Sigmoid colon (tissue), 7 donors: ENCODE results near the gene CCSER1. TPM values are rescaled to one million over a fixed set of nuclear protein-coding genes. Genes with fewer than 3 reads are reported as not detected.

Experiments
- DNase-seq: peaks from one replicate; pipeline ENCODE4 v3.0.0-alpha.2; 2019
- H3K27ac ChIP-seq, 4 donors: fragments of 200-600 bp; sonication (generic); one replicate each; pipeline ENCODE4 v1.5.1; 2016 to 2019; ENCODE audit warnings: mild to moderate bottlenecking in 1 of 4
- H3K27me3 ChIP-seq, 3 donors: fragments of 200-600 bp; sonication (generic); one replicate each; pipeline ENCODE4 v1.5.1; 2019; ENCODE audit warnings: mild to moderate bottlenecking in 1 of 3
- H3K36me3 ChIP-seq, 4 donors: fragments of 200-600 bp; sonication (generic); one replicate each; pipeline ENCODE4 v1.5.1; 2016 to 2019
- H3K4me1 ChIP-seq, 4 donors: fragments of 200-600 bp; sonication (generic); one replicate each; pipeline ENCODE4 v1.5.1; 2017 to 2019
- H3K4me3 ChIP-seq, 4 donors: fragments of 200-600 bp; sonication (generic); one replicate each; pipeline ENCODE4 v1.5.1; 2017 to 2019; ENCODE audit warnings: mild to moderate bottlenecking in 2 of 4, moderate library complexity in 1 of 4
- H3K9me3 ChIP-seq, 4 donors: fragments of 200-600 bp in 3 of 4; sonication (generic) in 3 of 4; one replicate each; pipeline versions ENCODE4 v1.5.1 to v1.6.1; 2013 to 2019
- EP300 ChIP-seq, 4 donors: sonication (generic); formaldehyde crosslinking; IDR thresholded peaks; one replicate each; pipeline ENCODE4 v1.6.1; 2017; ENCODE audit warnings: antibody characterized with exemption in 4 of 4
- POLR2A ChIP-seq, 2 donors: fragments of 450-650 bp; IDR thresholded peaks; one replicate each; pipeline ENCODE4 v1.6.1; 2016; ENCODE audit warnings: antibody characterized with exemption in 2 of 2, mild to moderate bottlenecking in 2 of 2, moderate library complexity in 2 of 2
- POLR2AphosphoS5 ChIP-seq, 4 donors: sonication (generic); formaldehyde crosslinking; IDR thresholded peaks; one replicate each; pipeline ENCODE4 v1.6.1; 2017; ENCODE audit warnings: antibody characterized with exemption in 4 of 4
- WGBS, 2 donors: extraction: QIAGEN DNeasy Blood & Tissue Kit; methylation state at CpG; one replicate each; pipeline ENCODE4 v1.1.7; 2013; 5-methylcytosine and 5-hydroxymethylcytosine counted together
- intact Hi-C: fragments of 100-400 bp; cut with DNase I; formaldehyde crosslinking; loops from one replicate; pipeline ENCODE4 v1.15.1; 2023
- polyA plus RNA-seq, 3 donors: library from polyadenylated mRNA; stranded (reverse); fragments of 200-250 nt; gene quantifications; one replicate each; pipeline ENCODE4 v1.2.3, GENCODE V29; 2013
- total RNA-seq, 4 donors: library from RNA; depleted of rRNA; stranded (reverse); fragments of >200 nt; gene quantifications; one replicate each; pipeline ENCODE4 v1.1.0, GENCODE V29; 2016
- TF ChIP-seq, protein P1 (sequence below), 4 experiments: fragments of 450-650 bp in 3 of 4; fragments of 200-600 bp in 1 of 4; IDR thresholded peaks; one replicate each; pipeline ENCODE4 v1.5.1; 2016 to 2019; ENCODE audit warnings: antibody characterized with exemption in 4 of 4, mild to moderate bottlenecking in 3 of 4, moderate library complexity in 2 of 4
- donor health status: healthy with polysubstance abuse.
- donor health status: Bipolar disorder and iron deficiency.
- donor health status: healthy.

The CCSER1 gene
- total and polyA plus RNA-seq, 7 donors, result 1.6 to 7.2 (median 4.2) TPM

- TF ChIP-seq POLR2A (IDR thresholded peaks at IDR 0.05) (no peak), POLR2AphosphoS5 (IDR thresholded peaks at IDR 0.05) (no peak), EP300 (IDR thresholded peaks at IDR 0.05) (no peak)
- TF ChIP-seq, protein P1, sequence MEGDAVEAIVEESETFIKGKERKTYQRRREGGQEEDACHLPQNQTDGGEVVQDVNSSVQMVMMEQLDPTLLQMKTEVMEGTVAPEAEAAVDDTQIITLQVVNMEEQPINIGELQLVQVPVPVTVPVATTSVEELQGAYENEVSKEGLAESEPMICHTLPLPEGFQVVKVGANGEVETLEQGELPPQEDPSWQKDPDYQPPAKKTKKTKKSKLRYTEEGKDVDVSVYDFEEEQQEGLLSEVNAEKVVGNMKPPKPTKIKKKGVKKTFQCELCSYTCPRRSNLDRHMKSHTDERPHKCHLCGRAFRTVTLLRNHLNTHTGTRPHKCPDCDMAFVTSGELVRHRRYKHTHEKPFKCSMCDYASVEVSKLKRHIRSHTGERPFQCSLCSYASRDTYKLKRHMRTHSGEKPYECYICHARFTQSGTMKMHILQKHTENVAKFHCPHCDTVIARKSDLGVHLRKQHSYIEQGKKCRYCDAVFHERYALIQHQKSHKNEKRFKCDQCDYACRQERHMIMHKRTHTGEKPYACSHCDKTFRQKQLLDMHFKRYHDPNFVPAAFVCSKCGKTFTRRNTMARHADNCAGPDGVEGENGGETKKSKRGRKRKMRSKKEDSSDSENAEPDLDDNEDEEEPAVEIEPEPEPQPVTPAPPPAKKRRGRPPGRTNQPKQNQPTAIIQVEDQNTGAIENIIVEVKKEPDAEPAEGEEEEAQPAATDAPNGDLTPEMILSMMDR (IDR thresholded peaks at IDR 0.05), result no peak
- no peak overlapping the region for H3K4me3 ChIP-seq
- 83 to 89% methylated on average over 2 of the region's 2 CpGs for WGBS, 2 donors
Observed at GRCh38 chr4:90582087-90582486, 454.9 kb downstream of the CCSER1 start.

GRCh38 chr4:90584051-90584450, 456.9 kb downstream of the CCSER1 start:
- H3K4me1 ChIP-seq, result no peaks in the 10 kb centered on the region
- 63 to 83% methylated on average over 2 of the region's 2 CpGs for WGBS, 2 donors
- no peak for DNase-seq
- intact Hi-C loops, result no loop called here
- no peaks in the 10 kb centered on the region for H3K9me3 ChIP-seq
- no peaks in the 10 kb centered on the region for H3K27me3 ChIP-seq
- TF ChIP-seq, protein P1 (IDR thresholded peaks at IDR 0.05), result no peak
- TF ChIP-seq POLR2AphosphoS5 (IDR thresholded peaks at IDR 0.05) (no peak), POLR2A (IDR thresholded peaks at IDR 0.05) (no peak)
- H3K36me3 ChIP-seq, result no peaks in the 10 kb centered on the region
- no peak overlapping the region for H3K27ac ChIP-seq
- H3K4me3 ChIP-seq, result no peak overlapping the region

More at GRCh38 chr4:90582087-90582486, 454.9 kb downstream of the CCSER1 start:
- no peak for DNase-seq
- Histone ChIP-seq H3K27me3 (no peaks in the 10 kb centered on the region), H3K36me3 (no peaks in the 10 kb centered on the region), H3K4me1 (no peaks in the 10 kb centered on the region), H3K27ac (no peak overlapping the region), H3K9me3 (no peaks in the 10 kb centered on the region)
- intact Hi-C loops, result no loop called here

GRCh38 chr4:90585961-90586360, 458.8 kb downstream of the CCSER1 start:
- Histone ChIP-seq H3K9me3 (peaks cover 0 to 3% (median 0%) of the 10 kb centered on the region in 4 donors), H3K27ac (no peak overlapping the region), H3K36me3 (no peaks in the 10 kb centered on the region), H3K4me1 (no peaks in the 10 kb centered on the region), H3K27me3 (no peaks in the 10 kb centered on the region), H3K4me3 (no peak overlapping the region)
- no peak for DNase-seq
- WGBS, 2 donors, result 94% methylated on average over 8 of the region's 8 CpGs
- TF ChIP-seq POLR2AphosphoS5 (IDR thresholded peaks at IDR 0.05), result no peak
- no peak for TF ChIP-seq EP300 (IDR thresholded peaks at IDR 0.05)
- no peak for TF ChIP-seq POLR2A (IDR thresholded peaks at IDR 0.05)
- TF ChIP-seq, protein P1 (IDR thresholded peaks at IDR 0.05), result no peak
- intact Hi-C loops, result no loop called here

- DNase-seq, result no peak
- H3K36me3 ChIP-seq, result no peaks in the 10 kb centered on the region
- no peaks in the 10 kb centered on the region for H3K27me3 ChIP-seq
- no peak for TF ChIP-seq EP300 (IDR thresholded peaks at IDR 0.05)
- TF ChIP-seq, protein P1 (IDR thresholded peaks at IDR 0.05), result no peak
- no peak for TF ChIP-seq POLR2AphosphoS5 (IDR thresholded peaks at IDR 0.05)
- TF ChIP-seq POLR2A (IDR thresholded peaks at IDR 0.05), result no peak
- 96 to 97% methylated on average over 6 of the region's 6 CpGs for WGBS, 2 donors
- no peak overlapping the region for H3K27ac ChIP-seq
- H3K9me3 ChIP-seq, result peaks cover 0 to 3% (median 0%) of the 10 kb centered on the region in 4 donors
- H3K4me1 ChIP-seq, result no peaks in the 10 kb centered on the region
- intact Hi-C loops, result no loop called here
- no peak overlapping the region for H3K4me3 ChIP-seq
Observed at GRCh38 chr4:90586799-90587198, 459.6 kb downstream of the CCSER1 start.

- 89 to 90% methylated on average over 4 of the region's 4 CpGs for WGBS, 2 donors
- Histone ChIP-seq H3K4me1 (no peaks in the 10 kb centered on the region), H3K9me3 (no peaks in the 10 kb centered on the region), H3K27me3 (no peaks in the 10 kb centered on the region), H3K4me3 (no peak overlapping the region), H3K27ac (no peak overlapping the region), H3K36me3 (no peaks in the 10 kb centered on the region)
- intact Hi-C loops, result no loop called here
- no peak for DNase-seq
- TF ChIP-seq EP300 (IDR thresholded peaks at IDR 0.05) (no peak), POLR2AphosphoS5 (IDR thresholded peaks at IDR 0.05) (no peak)
Observed at GRCh38 chr4:90597927-90598326, 470.7 kb downstream of the CCSER1 start.
